Natural killer cell (primary cell): Measurements from ENCODE around the gene NRAP. TPM values are rescaled to one million over a fixed set of nuclear protein-coding genes. Genes with fewer than 3 reads are reported as not detected.

Experiments used
- ATAC-seq, 3 donors: fragments of 150-1000 bp in 2 of 3; fragments of 200-7000 bp in 1 of 3; cut with Tn5 transposase; 1 replicate in 1 of 3; 2 replicates in 2 of 3; pipeline ENCODE4 v1.10.0; 2021; ENCODE audit warnings: mild to moderate bottlenecking in 2 of 3, moderate library complexity in 2 of 3
- DNase-seq, 2 donors: peaks; one replicate each; pipeline versions ENCODE4 v3.0.0 to v3.0.0-alpha.2; 2013 to 2021; ENCODE audit warnings: mixed read lengths in 1 of 2
- H3K27ac ChIP-seq: one replicate; pipeline ENCODE4 v1.5.1; 2013; ENCODE audit warnings: mild to moderate bottlenecking, low read length
- H3K27me3 ChIP-seq: one replicate; pipeline ENCODE4 v1.6.1; 2013; ENCODE audit warnings: low read length; ENCODE audit not compliant: control insufficient read depth, insufficient read depth
- H3K36me3 ChIP-seq: one replicate; pipeline ENCODE4 v1.6.1; 2013; ENCODE audit warnings: low read length; ENCODE audit not compliant: control insufficient read depth, insufficient read depth
- H3K4me1 ChIP-seq: one replicate; pipeline ENCODE4 v1.6.1; 2013; ENCODE audit warnings: low read length; ENCODE audit not compliant: control insufficient read depth, insufficient read depth
- H3K4me3 ChIP-seq: one replicate; pipeline ENCODE4 v1.5.1; 2013; ENCODE audit warnings: low read length
- H3K9me3 ChIP-seq: one replicate; pipeline ENCODE4 v1.6.1; 2013; ENCODE audit warnings: low read length; ENCODE audit not compliant: control insufficient read depth, insufficient read depth
- H3K27ac Mint-ChIP-seq, 2 donors: one replicate each; pipeline ENCODE4 v1.8.0; 2022; ENCODE audit warnings: mild to moderate bottlenecking in 2 of 2, mixed read lengths in 2 of 2, moderate library complexity in 1 of 2
- H3K27me3 Mint-ChIP-seq, 2 donors: one replicate each; pipeline ENCODE4 v1.8.0; 2022; ENCODE audit warnings: low read depth in 2 of 2, mixed read lengths in 2 of 2
- H3K36me3 Mint-ChIP-seq: one replicate; pipeline ENCODE4 v1.8.0; 2022; ENCODE audit warnings: mixed read lengths
- H3K4me1 Mint-ChIP-seq, 2 donors: one replicate each; pipeline ENCODE4 v1.8.0; 2022; ENCODE audit warnings: mixed read lengths in 2 of 2
- H3K4me3 Mint-ChIP-seq: one replicate; pipeline ENCODE4 v1.8.0; 2022; ENCODE audit warnings: mild to moderate bottlenecking, moderate library complexity, mixed read lengths
- H3K9me3 Mint-ChIP-seq, 2 donors: one replicate each; pipeline ENCODE4 v1.8.0; 2022; ENCODE audit warnings: mixed read lengths in 2 of 2
- CTCF ChIP-seq: fragments of 200-600 bp; IDR thresholded peaks from one replicate; pipeline ENCODE4 v1.8.0; 2022; ENCODE audit warnings: antibody characterized with exemption
- WGBS: methylation state at CpG from one replicate; pipeline ENCODE4 v1.1.7; 2013; ENCODE audit warnings: missing lambda C conversion rate; ENCODE audit not compliant: insufficient coverage; 5-methylcytosine and 5-hydroxymethylcytosine counted together
- intact Hi-C: fragments of 100-400 bp; cut with micrococcal nuclease; formaldehyde crosslinking; loops from one replicate; pipeline ENCODE4 v1.14.2; 2022
- total RNA-seq, 4 donors: library from RNA; stranded (reverse); fragments of 120-200 nt in 1 of 4; gene quantifications; one replicate each; pipeline versions ENCODE4 v1.2.3 to v1.2.4, GENCODE V29; 2013 to 2022

The NRAP gene
- total RNA-seq, 3 donors from 2014 or later (not counting 1 experiment from before 2014, with no cell fraction given) = not detected

- H3K27ac ChIP-seq = no peak overlapping the region
- intact Hi-C loops = no loop called here
- TF ChIP-seq CTCF = no peak
- no peaks in the 10 kb centered on the region for H3K9me3 ChIP-seq
- H3K4me1 Mint-ChIP-seq = no peaks in the 10 kb centered on the region
- no peak overlapping the region for H3K4me3 Mint-ChIP-seq
- 91% methylated on average over 7 of the region's 7 CpGs for WGBS
- H3K4me3 ChIP-seq = no peak overlapping the region
- H3K27me3 Mint-ChIP-seq = no peaks in the 10 kb centered on the region
- ATAC-seq = no peak
- H3K27me3 ChIP-seq = no peaks in the 10 kb centered on the region
- no peak for DNase-seq
- no peak overlapping the region for H3K27ac Mint-ChIP-seq
- H3K36me3 ChIP-seq = no peaks in the 10 kb centered on the region
- H3K4me1 ChIP-seq = no peaks in the 10 kb centered on the region
- H3K36me3 Mint-ChIP-seq = no peaks in the 10 kb centered on the region
- no peaks in the 10 kb centered on the region for H3K9me3 Mint-ChIP-seq
These were observed 122.8 kb downstream of the NRAP start for GRCh38 chr10:113540845-113541548.

GRCh38 chr10:113539789-113540188, 124.1 kb downstream of the NRAP start:
- Mint-ChIP-seq H3K36me3 (no peaks in the 10 kb centered on the region), H3K9me3 (no peaks in the 10 kb centered on the region), H3K27ac (no peak overlapping the region), H3K27me3 (no peaks in the 10 kb centered on the region), H3K4me1 (no peaks in the 10 kb centered on the region), H3K4me3 (no peak overlapping the region)
- Histone ChIP-seq H3K27me3 (no peaks in the 10 kb centered on the region), H3K36me3 (no peaks in the 10 kb centered on the region), H3K9me3 (no peaks in the 10 kb centered on the region), H3K4me1 (no peaks in the 10 kb centered on the region), H3K27ac (no peak overlapping the region), H3K4me3 (no peak overlapping the region)
- no peak for DNase-seq
- no peak for ATAC-seq
- WGBS = 83% methylated on average over 7 of the region's 7 CpGs
- no peak for TF ChIP-seq CTCF
- intact Hi-C loops = no loop called here

Other genes starting within 250 kb of the NRAP start
- gene HABP2, start 111.0 kb downstream of the NRAP start, total RNA-seq = not detected
- gene CASP7, start 15.9 kb upstream of the NRAP start, total RNA-seq = 10 to 100 TPM; 13.4 to 20.0 (median 14.9) TPM
- gene PLEKHS1, start 87.6 kb upstream of the NRAP start, total RNA-seq = under 1 TPM; 0.14 to 0.90 (median 0.23) TPM
- gene DCLRE1A, start 190.0 kb upstream of the NRAP start, total RNA-seq = 1 to 10 TPM; 4.4 to 5.9 (median 5.2) TPM
- 10 to 100 TPM; 19.0 to 24.7 (median 22.4) TPM for gene NHLRC2, start 190.6 kb upstream of the NRAP start, total RNA-seq